ENCODE results near the gene GPR84.
A peak's percentile ranks its signal among the peaks of the same experiment; 100 is the strongest.
"Not testable (repeated sequence)": the region's sequence is repeated elsewhere in the genome, so short reads cannot be mapped to it uniquely, and the experiment has no call there.

GPR84 gene

DNA sequence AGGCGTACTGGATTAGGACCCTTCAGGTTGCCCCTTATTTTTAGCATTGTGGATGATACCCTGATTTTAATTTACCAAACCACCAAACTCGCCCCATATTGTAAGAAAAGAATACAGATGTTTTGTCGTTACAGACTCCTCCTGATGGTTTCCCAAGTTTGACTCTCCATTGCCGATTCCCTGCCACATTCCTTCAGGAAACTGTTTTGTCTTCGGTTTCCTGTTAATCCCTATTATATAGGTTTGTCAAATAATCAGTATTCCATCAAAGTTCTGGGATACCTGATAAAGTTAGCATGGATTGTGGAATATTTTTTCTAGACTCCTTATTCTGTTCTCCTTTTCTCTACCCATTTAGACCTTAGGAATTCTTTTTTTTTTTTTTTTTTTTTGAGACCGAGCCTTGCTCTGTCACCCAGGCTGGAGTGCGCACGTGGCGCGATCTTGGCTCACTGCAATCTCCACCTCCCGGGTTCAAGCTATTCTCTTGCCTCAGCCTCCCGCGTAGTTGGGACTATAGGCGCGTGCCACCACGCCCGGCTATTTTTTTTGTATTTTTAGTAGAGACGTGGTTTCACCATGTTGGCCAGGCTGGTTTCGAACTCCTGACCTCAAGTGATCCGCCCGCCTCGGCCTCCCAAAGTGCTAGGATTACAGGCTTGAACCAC lies 38.7 kb downstream of the GPR84 start:
- not testable (repeated sequence) for DNase-seq (ENCODE audit: low spot score)

DNA sequence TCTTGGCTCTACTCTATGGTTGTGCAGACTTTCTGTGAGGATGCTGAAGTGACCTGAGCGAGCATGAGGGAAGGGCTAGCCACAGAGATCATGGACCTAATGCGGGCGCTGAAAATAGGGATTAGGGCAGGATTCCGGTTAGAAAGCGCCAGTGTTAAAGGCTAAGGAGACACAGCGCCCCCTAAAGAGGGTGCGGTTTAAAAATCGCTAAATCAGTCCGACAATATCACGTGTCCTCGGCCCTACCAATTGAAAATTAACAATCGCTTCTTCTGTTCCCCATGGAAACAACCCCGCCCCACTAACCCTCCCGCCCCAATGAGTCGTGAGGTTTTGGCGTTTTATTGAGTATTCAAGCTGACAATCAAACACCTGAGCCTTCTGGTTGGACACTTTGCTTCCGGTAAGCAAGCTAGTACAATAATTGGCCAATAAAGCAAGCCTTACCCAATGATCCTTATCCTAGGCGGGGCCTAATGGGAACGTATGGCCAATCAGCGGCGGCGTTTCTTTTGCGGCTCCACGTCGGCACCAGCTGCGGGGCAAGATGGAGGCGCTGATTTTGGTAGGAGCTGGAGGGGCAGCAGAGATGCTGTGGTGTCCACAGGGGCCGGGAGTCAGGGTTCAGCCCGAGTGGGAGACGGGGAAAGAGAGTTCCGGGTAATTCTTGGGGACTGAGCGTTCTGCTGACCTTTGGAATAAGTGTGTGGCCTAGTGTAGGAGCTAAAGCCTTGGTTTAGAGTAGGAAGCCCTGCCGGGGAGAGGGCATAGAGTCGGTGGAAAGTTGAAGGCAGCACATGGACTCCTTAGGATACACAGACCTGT lies 39.5 kb downstream of the GPR84 start, which contains the start of gene COPZ1:
TSS of gene COPZ1 (plus strand) at position 515 of the 825 bp plus-strand sequence. CDS start at position 548, 33 bp downstream.
- peak; percentile 100 for DNase-seq (ENCODE audit: low spot score)

DNA sequence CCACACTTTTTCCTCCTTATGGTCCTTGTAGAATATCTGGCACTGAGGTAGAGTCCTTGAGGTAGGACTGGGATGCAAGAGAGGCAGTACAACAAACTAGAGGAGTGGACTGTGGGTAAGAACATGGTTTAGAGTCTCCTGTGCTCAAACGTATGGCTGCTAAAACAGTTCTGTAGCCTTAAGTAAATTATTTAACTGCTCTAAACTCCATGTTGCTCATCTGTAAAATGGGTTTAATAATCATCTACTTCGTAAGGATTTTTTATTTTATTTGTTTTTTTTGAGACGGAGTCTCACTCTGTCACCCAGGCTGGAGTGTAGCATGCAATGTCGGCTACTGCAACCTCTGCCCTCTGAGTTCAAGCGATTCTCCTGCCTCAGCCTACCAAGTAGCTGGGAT lies 42.9 kb downstream of the GPR84 start:
- DNase-seq (ENCODE audit: low spot score) = no peak
